Heart right ventricle (tissue), 16 donors: Measurements from ENCODE around the gene KRT32. TPM values are rescaled to one million over a fixed set of nuclear protein-coding genes. Genes with fewer than 3 reads are reported as not detected.
A peak's percentile ranks its signal among the peaks of the same experiment; 100 is the strongest.

Source experiments
- ATAC-seq, 8 donors: fragments of 200-7000 bp; cut with Tn5 transposase; one replicate each; pipeline ENCODE4 v1.9.1; 2020; ENCODE audit warnings: mild to moderate bottlenecking in 8 of 8, moderate library complexity in 8 of 8, moderate number of reproducible peaks in 1 of 8
- DNase-seq, 2 donors: peaks; one replicate each; pipeline ENCODE4 v3.0.0-alpha.2; 2020
- H3K27ac ChIP-seq, 10 donors: fragments of 200-600 bp; sonication (generic) in 2 of 10; one replicate each; pipeline versions ENCODE4 v1.5.0 to v1.8.0; 2020 to 2022; ENCODE audit warnings: mild to moderate bottlenecking in 3 of 10
- H3K27me3 ChIP-seq, 7 donors: fragments of 200-600 bp; one replicate each; pipeline ENCODE4 v1.8.0; 2021 to 2022; ENCODE audit warnings: mild to moderate bottlenecking in 2 of 7
- H3K36me3 ChIP-seq, 9 donors: fragments of 200-600 bp; sonication (generic) in 1 of 9; one replicate each; pipeline versions ENCODE4 v1.5.0 to v1.8.0; 2020 to 2022; ENCODE audit warnings: mild to moderate bottlenecking in 2 of 9
- H3K4me1 ChIP-seq, 9 donors: fragments of 200-600 bp; sonication (generic) in 1 of 9; one replicate each; pipeline versions ENCODE4 v1.5.0 to v1.8.0; 2020 to 2022; ENCODE audit warnings: mild to moderate bottlenecking in 4 of 9
- H3K4me3 ChIP-seq, 10 donors: fragments of 200-600 bp; sonication (generic) in 2 of 10; one replicate each; pipeline versions ENCODE4 v1.5.0 to v1.8.0; 2020 to 2022; ENCODE audit warnings: mild to moderate bottlenecking in 7 of 10, moderate library complexity in 2 of 10
- H3K9me3 ChIP-seq, 11 donors: fragments of 200-600 bp in 10 of 11; sonication (generic) in 2 of 11; one replicate each; pipeline versions ENCODE4 v1.5.0 to v1.8.0; 2013 to 2022; ENCODE audit warnings: mild to moderate bottlenecking in 2 of 11, control low read depth in 1 of 11, moderate library complexity in 1 of 11
- WGBS, 2 donors: extraction: QIAGEN DNeasy Blood & Tissue Kit; methylation state at CpG; one replicate each; pipeline ENCODE4 v1.1.7; 2013; ENCODE audit warnings: inconsistent platforms in 1 of 2; 5-methylcytosine and 5-hydroxymethylcytosine counted together
- intact Hi-C, 10 donors: fragments of 100-400 bp; cut with DNase I; formaldehyde crosslinking; loops; one replicate each; pipeline versions ENCODE4 v1.11.1 to v1.14.2; 2022
- polyA plus RNA-seq, 2 donors: library from polyadenylated mRNA; stranded (reverse); fragments of 200-250 nt; gene quantifications; one replicate each; pipeline ENCODE4 v1.2.3, GENCODE V29; 2013
- total RNA-seq, 10 donors: library from RNA; stranded (reverse); fragmentation: NEBNext Ultra II Directional in 3 of 10; extraction: Animal tissue kit (Norgen Biotek cat#: 25700) in 3 of 10; gene quantifications; one replicate each; pipeline versions ENCODE4 v1.2.1 to v1.2.4, GENCODE V29; 2021 to 2023
- TF ChIP-seq, protein P1 (sequence below), 9 donors: fragments of 200-600 bp; sonication (generic) in 2 of 9; IDR thresholded peaks; one replicate each; pipeline versions ENCODE4 v1.5.0 to v1.8.0; 2021 to 2022; ENCODE audit warnings: antibody characterized with exemption in 9 of 9, mild to moderate bottlenecking in 5 of 9, moderate library complexity in 1 of 9
- donor health status: Arrhythmogenic right ventricular cardiomyopathy.
- donor health status: ischemic (EF 13 %, LVEDD 7.1; RV severe dilation, severe dysfunction).
- donor health status: healthy with polysubstance abuse.
- donor health status: DM: no; HTN: yes; CAD: no.
- donor health status: DM: no; HTN: no; CAD: no.
- donor health status: ischemic (EF 25% LVEDD 6.9; RV normal size, moderate dysfunction).
- donor health status: ischemic (EF 25% LVEDD 5.7; RV mildly dilated, moderate dysfunction).
- donor health status: healthy.
- donor health status: DM: yes; HTN: yes; CAD: no.
- donor health status: Ischemic cardiomyopathy.
- donor health status: ischemic (EF 35%, LVEDD 5.7; RV mildly dilated, moderate dysfunction).
- donor health status: nonischemic (EF 11% LVEDD 7.7; RV severe dilation, severe dysfunction).
- donor health status: DM: yes; HTN: yes; CAD: no.
- donor health status: PGD.
- donor health status: ischemic (EF 29% LVEDD 5.4; RV normal size, mild dysfunction).
- donor health status: nonischemic (EF 23%, LVEDD 6.1; RV moderate dilation, normal function).

The KRT32 gene
- total and polyA plus RNA-seq, 12 donors: 0.14 to 0.22 (median 0.21) TPM; not detected in 9

DNA sequence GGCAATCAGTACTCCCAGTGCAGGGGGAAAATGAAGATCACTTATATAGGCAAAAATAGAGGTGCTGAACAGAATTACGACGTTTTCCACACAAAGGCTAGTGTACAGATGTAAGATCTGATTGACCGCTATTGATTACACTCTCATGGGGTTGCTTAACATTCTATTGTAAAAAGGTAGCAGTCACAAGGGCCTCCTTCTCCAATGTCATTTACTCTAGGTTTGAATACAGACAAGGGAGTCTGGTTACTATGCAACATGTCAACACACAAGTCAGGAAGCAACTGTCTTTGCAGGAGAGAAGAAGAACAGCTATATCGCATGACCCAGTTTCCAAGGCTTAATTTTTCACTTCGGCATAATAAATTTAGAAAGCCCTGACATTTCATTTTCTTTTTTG, 50.7 kb downstream of the KRT32 start:
- peak overlapping the region in 1 of 10 donors; percentile 9 for H3K27ac ChIP-seq
- DNase-seq (no peak), ATAC-seq (peak in 3 of 8 donors; percentile 48 to 82 (median 68))
- no peaks in the 10 kb centered on the region for H3K36me3 ChIP-seq
- H3K4me1 ChIP-seq: peaks cover 0 to 22% (median 7%) of the 10 kb centered on the region in 9 donors
- 76 to 77% methylated on average over 5 of the region's 5 CpGs for WGBS, 2 donors
- H3K4me3 ChIP-seq: no peak overlapping the region
- TF ChIP-seq, protein P1, sequence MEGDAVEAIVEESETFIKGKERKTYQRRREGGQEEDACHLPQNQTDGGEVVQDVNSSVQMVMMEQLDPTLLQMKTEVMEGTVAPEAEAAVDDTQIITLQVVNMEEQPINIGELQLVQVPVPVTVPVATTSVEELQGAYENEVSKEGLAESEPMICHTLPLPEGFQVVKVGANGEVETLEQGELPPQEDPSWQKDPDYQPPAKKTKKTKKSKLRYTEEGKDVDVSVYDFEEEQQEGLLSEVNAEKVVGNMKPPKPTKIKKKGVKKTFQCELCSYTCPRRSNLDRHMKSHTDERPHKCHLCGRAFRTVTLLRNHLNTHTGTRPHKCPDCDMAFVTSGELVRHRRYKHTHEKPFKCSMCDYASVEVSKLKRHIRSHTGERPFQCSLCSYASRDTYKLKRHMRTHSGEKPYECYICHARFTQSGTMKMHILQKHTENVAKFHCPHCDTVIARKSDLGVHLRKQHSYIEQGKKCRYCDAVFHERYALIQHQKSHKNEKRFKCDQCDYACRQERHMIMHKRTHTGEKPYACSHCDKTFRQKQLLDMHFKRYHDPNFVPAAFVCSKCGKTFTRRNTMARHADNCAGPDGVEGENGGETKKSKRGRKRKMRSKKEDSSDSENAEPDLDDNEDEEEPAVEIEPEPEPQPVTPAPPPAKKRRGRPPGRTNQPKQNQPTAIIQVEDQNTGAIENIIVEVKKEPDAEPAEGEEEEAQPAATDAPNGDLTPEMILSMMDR (IDR thresholded peaks at IDR 0.05): no peak
- H3K9me3 ChIP-seq: no peaks in the 10 kb centered on the region
- intact Hi-C loops: loop anchor here in 1 of 10 donors (10.0 kb wide), 1 partner anchor 78 kb away; no protein-coding TSS in a partner anchor
- H3K27me3 ChIP-seq: peaks cover 0 to 5% (median 0%) of the 10 kb centered on the region in 7 donors

DNA sequence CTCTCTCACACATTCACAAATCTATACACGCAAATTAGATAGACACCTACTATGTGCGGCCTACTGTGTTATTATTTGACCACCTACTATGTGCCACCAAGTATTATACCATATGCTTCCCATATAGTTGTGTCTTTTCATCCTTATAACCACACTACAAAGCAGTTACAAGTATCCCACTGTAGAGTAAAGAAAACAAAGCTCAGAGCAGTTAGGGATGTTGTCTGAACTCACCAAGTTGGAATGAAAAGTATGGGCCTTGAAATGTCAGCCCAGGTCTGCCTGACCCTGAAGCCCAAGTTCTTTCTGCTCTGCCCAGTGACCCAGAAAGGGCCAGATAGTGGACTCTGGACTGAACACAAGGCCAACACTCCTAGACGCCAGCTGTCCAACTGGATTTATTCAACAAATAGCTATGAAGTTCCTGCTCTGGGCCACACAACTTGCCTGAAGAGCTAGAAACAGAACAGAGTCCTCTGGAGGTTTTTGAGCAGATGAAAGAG, 51.3 kb downstream of the KRT32 start:
- Histone ChIP-seq H3K27me3 (peaks cover 0 to 8% (median 0%) of the 10 kb centered on the region in 7 donors), H3K4me1 (peaks cover 0 to 22% (median 7%) of the 10 kb centered on the region in 9 donors), H3K9me3 (no peaks in the 10 kb centered on the region), H3K4me3 (no peak overlapping the region), H3K27ac (peak overlapping the region in 2 of 10 donors; percentile 9 to 23), H3K36me3 (no peaks in the 10 kb centered on the region)
- intact Hi-C loops: loop anchor here in 1 of 10 donors (10.0 kb wide), 1 partner anchor 79 kb away; no protein-coding TSS in a partner anchor
- WGBS, 2 donors: 67 to 74% methylated on average over 3 of the region's 3 CpGs
- no peak for DNase-seq
- ATAC-seq: peak in 5 of 8 donors; percentile 62 to 90 (median 76)
- TF ChIP-seq, protein P1 (IDR thresholded peaks at IDR 0.05): no peak

DNA sequence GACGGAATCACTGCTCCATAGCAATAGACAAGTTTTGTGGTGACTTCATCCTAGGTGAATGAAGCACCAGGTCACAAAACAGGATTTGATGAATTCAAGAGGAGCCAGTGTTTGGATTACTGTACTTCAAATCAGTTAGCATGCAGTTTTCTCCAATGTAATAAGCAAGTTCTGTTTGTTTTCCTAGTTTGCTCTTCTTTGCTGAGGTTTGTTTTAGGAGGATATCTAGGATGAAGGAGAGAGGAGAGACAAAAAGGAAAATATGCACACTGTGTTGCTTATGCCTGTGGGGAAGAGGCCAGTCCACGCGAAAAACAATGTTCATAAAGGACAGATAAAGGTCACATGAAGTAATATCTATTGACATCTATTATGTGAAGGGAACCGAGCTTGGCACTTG, 51.8 kb downstream of the KRT32 start:
- no peaks in the 10 kb centered on the region for H3K36me3 ChIP-seq
- peaks cover 0 to 8% (median 0%) of the 10 kb centered on the region in 7 donors for H3K27me3 ChIP-seq
- no peaks in the 10 kb centered on the region for H3K9me3 ChIP-seq
- TF ChIP-seq, protein P1 (IDR thresholded peaks at IDR 0.05): no peak
- H3K4me1 ChIP-seq: peaks cover 0 to 22% (median 7%) of the 10 kb centered on the region in 9 donors
- H3K27ac ChIP-seq: no peak overlapping the region
- 77 to 79% methylated on average over 4 of the region's 4 CpGs for WGBS, 2 donors
- ATAC-seq (no peak), DNase-seq (no peak)
- H3K4me3 ChIP-seq: no peak overlapping the region
- intact Hi-C loops: loop anchor here in 1 of 10 donors (10.0 kb wide), 1 partner anchor 79 kb away; no protein-coding TSS in a partner anchor

DNA sequence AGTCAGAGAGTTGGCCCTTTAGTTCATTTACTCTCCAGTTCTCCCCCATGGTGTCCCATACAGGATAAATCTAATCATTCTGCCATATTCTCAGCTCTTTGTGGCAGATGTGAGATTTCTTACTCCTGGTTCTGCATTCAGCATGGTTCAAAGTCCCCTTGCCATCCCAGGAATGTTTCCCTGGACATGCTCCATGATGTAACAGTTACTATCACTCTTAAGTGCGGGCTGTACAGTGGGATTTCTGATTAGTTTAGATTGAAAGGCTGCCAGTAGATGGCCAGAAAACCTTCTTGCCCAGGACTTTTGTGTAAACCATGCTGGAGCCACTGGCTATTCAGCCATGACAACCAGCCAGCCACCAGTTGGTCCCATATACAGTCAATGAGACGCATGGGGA, 53.2 kb downstream of the KRT32 start:
- intact Hi-C loops: loop anchor here in 1 of 10 donors (10.0 kb wide), 1 partner anchor 81 kb away; no protein-coding TSS in a partner anchor
- TF ChIP-seq, protein P1 (IDR thresholded peaks at IDR 0.05): no peak
- ATAC-seq: no peak

More for the DNA sequence above, 53.2 kb downstream of the KRT32 start:
- H3K36me3 ChIP-seq: no peaks in the 10 kb centered on the region
- H3K4me3 ChIP-seq: no peak overlapping the region
- peaks cover 0 to 22% (median 7%) of the 10 kb centered on the region in 9 donors for H3K4me1 ChIP-seq
- H3K27me3 ChIP-seq: peaks cover 0 to 4% (median 0%) of the 10 kb centered on the region in 7 donors
- no peak overlapping the region for H3K27ac ChIP-seq
- H3K9me3 ChIP-seq: no peaks in the 10 kb centered on the region
- WGBS, 2 donors: 79 to 82% methylated on average over 2 of the region's 2 CpGs
- no peak for DNase-seq
